COR-L47 (cell line): Measurements from ENCODE around the gene ATRN.

Source experiments
- DNase-seq: peaks from one replicate; lab custom pipeline; 2025; lab: John Stamatoyannopoulos, UW

Gene ATRN

DNA sequence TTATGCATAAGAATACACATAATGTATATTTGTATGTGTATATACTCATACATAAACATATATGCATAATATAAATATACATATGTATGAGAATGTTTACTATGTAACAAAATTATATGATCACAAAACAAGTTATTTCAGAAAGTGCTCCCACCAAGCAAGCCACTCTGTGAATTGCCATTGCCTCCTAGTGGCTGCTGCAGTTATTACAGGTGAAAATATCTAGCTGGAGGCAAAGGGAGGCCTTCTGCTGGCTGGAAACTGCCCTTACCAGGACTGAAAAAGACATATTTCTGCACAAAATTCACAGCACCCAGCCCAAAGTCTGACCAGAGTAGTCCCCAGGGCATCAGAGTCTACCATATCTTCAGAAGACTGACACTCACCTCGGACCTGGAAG is 225.4 kb downstream of the ATRN start:
- DNase-seq: no peak

DNA sequence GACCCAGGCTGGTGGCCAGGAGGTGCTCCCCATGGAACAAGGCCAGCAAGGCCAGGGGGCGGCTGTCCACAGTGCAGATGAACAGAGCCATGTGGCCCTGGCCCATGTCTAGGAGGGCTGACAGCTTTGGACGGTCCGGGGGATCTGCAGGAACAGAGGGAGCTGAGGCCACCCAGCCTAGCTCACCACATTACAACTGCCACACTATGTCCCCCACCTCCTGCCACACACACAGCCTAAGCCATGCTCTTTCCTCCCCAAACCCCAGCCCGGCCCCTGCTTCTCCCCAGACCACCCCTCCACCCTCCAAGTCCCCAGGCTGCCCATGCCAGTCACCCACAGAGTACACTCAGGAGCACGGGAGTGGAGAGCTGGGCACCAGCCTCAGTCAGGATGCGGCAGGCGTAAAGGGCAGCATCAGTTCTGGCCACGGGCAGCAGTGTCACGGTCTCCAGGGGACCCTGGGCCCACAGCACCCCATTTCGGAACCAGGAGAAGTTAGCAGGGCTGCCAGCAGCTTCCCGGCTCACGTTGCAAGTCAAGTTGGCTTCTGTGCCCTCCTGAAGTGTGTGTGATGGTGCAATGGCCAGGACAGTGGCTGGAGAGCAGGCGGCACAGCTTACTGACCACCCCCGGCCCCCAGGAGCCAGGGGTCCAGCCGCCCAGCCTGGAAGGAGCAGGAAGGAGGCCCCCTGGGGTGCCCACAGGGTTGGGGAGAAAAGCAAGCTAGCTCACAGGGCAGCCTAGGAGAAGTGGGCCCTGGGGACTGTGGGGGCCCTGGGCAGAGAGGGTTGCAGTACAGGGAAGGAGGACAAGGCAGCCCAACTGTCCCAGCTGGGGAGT is 226.1 kb downstream of the ATRN start:
- no peak for DNase-seq

DNA sequence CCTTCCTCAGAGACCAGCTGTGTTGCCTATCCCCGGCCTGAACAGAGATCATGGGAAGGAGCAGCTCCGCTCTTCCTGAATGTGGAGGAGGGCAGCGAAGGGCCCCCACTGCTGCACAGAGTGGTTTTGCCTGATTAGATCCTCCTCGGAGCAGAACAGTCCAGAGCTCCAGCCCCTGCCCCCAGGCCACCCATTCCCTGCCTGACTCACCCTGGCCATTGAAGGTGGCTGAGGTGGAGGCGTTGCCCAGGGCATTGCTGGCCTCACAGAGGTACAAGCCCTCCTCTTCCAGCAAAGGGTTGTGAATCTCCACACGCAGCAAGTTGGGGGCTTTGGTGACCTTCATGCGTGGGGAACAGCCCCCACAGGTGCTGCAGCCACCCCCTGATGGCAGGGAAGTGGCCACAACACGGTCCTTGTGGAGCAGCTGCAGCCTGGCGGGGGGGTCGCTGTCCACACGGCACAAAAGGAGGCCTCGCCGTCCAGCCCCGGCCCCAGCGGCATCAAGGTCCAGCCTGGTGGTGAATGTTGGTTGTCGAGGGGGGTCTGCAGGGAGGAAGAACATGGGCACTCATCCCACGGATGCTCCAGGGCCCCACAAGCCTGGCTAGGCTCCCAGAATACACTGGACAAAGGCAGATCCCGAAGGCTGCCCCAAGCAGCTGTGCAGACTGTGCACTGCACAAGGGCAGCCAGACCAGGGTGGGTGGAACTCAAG is 226.9 kb downstream of the ATRN start:
- no peak for DNase-seq

DNA sequence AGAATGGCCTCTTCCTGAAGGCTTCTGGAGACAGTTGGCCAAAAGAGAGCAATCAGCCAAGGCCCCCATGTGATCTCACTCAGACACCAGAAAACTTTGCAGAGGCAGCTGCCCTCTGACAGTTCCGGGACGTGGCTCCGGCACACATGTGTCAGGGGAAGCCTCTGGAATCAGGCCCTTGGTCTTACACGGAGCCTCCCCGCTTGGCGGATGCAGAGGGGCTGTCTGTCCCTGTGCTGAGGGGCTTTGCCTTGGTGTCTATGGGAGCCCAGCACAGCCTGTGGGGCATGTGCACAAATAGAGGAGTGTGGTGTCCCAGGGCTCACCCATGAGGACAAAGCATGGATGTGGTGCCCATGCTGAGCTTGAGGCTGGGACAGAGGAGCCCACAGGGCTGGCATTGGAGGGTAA is 227.8 kb downstream of the ATRN start:
- DNase-seq: no peak

DNA sequence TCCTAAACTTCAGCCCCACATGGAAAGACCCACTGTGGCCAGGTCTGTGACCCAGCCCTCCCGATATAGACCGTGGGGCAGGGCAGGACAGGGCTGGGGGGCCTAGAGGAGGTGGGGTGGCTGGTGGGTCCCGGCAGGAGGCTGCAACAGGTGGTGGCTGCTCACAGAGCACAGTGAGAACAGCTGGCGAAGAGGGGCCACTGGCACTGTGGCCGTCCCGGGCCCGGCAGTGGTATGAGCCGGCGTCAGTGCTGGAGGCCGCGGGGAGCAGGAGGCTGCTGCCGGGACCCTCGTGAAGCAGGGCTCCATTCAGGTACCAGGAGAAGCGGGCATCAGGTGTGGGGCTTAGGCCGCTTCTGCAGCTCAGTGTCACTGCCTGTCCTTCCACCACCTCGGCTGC is 228.2 kb downstream of the ATRN start:
- no peak for DNase-seq
